Measurements from ENCODE around the gene RNF4. TPM values are rescaled to one million over a fixed set of nuclear protein-coding genes. Genes with fewer than 3 reads are reported as not detected.

RNF4 gene
- total RNA-seq, 4 donors from 2014 or later: 33.2 to 49.0 (median 40.7) TPM

DNA sequence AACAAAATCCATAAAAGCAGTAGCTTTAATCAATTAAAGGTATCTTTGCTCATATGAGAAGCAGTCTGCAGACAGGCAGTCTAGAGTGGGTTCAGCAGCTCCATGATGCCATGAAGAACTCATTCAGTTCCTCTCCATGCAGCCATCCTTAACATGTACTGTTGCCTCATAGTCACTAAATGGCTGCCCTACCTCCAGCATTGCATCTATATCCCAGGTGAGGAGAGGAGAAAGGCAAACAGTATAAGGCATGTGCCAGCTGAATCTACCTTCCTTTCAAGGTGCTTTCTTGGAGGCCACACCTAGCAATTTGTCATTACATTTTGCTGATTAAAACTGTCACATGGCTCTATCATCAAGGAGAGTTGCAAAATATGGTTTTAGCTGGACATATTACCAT is 36.9 kb upstream of the RNF4 start:
- Histone ChIP-seq H3K36me3 (no peaks in the 10 kb centered on the region), H3K4me3 (no peak overlapping the region), H3K9me3 (peaks cover 0 to 3% (median 0%) of the 10 kb centered on the region in 4 donors), H3K27ac (replicated peaks in 1 of 4) (no peak overlapping the region), H3K4me1 (no peaks in the 10 kb centered on the region), H3K27me3 (peaks cover 0 to 23% (median 0%) of the 10 kb centered on the region in 4 donors)
- DNase-seq (ENCODE audit: extremely low spot score): no peak
- TF ChIP-seq EP300 (IDR thresholded peaks at IDR 0.05) (no peak), POLR2AphosphoS5 (IDR thresholded peaks at IDR 0.05) (no peak), POLR2A (IDR thresholded peaks at IDR 0.05; ENCODE audit: low read depth) (no peak)
- TF ChIP-seq, protein P1, sequence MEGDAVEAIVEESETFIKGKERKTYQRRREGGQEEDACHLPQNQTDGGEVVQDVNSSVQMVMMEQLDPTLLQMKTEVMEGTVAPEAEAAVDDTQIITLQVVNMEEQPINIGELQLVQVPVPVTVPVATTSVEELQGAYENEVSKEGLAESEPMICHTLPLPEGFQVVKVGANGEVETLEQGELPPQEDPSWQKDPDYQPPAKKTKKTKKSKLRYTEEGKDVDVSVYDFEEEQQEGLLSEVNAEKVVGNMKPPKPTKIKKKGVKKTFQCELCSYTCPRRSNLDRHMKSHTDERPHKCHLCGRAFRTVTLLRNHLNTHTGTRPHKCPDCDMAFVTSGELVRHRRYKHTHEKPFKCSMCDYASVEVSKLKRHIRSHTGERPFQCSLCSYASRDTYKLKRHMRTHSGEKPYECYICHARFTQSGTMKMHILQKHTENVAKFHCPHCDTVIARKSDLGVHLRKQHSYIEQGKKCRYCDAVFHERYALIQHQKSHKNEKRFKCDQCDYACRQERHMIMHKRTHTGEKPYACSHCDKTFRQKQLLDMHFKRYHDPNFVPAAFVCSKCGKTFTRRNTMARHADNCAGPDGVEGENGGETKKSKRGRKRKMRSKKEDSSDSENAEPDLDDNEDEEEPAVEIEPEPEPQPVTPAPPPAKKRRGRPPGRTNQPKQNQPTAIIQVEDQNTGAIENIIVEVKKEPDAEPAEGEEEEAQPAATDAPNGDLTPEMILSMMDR (IDR thresholded peaks at IDR 0.05): no peak
- intact Hi-C loops (cut with DNase I): no loop called here

DNA sequence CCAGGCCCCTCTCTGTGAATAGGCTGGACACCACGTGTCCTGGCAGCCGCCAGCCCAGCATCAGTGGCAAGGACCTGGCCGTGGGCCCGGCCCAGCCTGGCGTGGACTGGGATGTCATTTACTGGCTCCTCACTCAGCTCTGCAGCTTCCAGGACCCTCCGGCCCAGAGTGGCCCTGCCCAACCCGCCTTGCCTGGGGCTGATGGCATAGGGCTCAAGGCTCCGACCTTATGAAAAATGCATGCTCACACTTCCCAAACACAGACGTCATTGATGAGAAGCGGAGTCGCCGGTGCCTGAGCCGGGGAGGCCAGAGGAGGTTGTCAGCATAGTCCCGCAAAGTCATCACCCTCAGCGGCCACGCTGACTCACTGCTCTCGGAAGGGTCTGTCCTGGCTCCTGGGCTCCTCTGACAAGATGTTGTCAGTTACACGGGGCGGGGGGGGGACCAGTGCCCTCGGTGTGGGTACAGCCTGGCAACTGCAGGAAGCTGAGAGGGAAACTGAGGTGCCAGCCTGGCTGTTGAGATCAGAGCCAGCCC is 35.8 kb upstream of the RNF4 start:
- Histone ChIP-seq H3K36me3 (no peaks in the 10 kb centered on the region), H3K27ac (replicated peaks in 1 of 4) (no peak overlapping the region), H3K9me3 (peaks cover 0 to 3% (median 0%) of the 10 kb centered on the region in 4 donors), H3K4me1 (no peaks in the 10 kb centered on the region), H3K4me3 (no peak overlapping the region), H3K27me3 (peaks cover 0 to 14% (median 0%) of the 10 kb centered on the region in 4 donors)
- no peak for DNase-seq (ENCODE audit: extremely low spot score)
- intact Hi-C loops (cut with DNase I): no loop called here
- 58% methylated on average over 10 of the region's 20 CpGs for WGBS
- TF ChIP-seq POLR2A (IDR thresholded peaks at IDR 0.05; ENCODE audit: low read depth) (no peak), POLR2AphosphoS5 (IDR thresholded peaks at IDR 0.05) (no peak), EP300 (IDR thresholded peaks at IDR 0.05) (no peak)
- TF ChIP-seq, protein P1 (IDR thresholded peaks at IDR 0.05): no peak

DNA sequence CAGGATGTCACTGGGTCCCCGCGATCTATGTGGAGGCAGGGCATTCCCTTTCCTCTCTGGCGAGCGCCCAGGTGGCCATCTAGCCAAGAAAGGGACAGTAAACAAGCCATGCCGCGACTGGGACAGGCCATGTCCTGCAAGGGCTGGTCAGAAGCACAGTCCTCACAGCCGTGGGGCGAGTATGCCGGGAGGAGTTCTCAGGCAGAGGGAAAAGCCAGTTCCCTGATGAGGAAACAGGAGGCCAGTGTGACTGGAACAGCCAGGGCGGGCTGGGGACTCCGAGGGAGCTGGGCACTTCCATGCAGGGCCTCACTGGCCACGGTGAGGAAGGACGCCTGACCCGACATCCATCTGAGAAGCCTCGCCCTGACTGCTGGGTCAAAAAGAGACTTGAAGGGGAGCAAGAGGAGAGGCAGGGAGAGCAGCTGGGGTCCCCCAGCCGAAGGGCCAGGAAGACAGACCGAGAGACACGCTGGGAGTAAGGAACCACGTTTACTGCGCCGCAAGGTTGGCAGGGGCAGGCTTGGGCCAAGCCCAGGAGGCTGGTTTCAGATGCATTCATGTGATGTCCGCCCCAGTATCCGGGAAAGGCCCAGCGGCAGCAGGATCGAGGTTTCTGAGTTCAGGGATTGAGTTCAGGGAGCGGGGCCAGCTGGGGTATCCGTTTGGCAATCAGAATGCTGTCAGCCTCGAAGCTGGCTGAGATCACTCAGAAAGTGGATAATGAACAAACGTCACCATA is 35.1 kb upstream of the RNF4 start:
- TF ChIP-seq, protein P1 (IDR thresholded peaks at IDR 0.05): no peak
- TF ChIP-seq POLR2AphosphoS5 (IDR thresholded peaks at IDR 0.05) (no peak), POLR2A (IDR thresholded peaks at IDR 0.05; ENCODE audit: low read depth) (no peak), EP300 (IDR thresholded peaks at IDR 0.05) (no peak)
- H3K27me3 ChIP-seq: peaks cover 0 to 14% (median 0%) of the 10 kb centered on the region in 4 donors
- H3K4me1 ChIP-seq: no peaks in the 10 kb centered on the region
- DNase-seq (ENCODE audit: extremely low spot score): no peak
- 84% methylated on average over 23 of the region's 29 CpGs for WGBS
- no peak overlapping the region for H3K4me3 ChIP-seq
- intact Hi-C loops (cut with DNase I): no loop called here
- H3K36me3 ChIP-seq: no peaks in the 10 kb centered on the region
- peaks cover 0 to 3% (median 0%) of the 10 kb centered on the region in 4 donors for H3K9me3 ChIP-seq
- no peak overlapping the region for H3K27ac ChIP-seq (replicated peaks in 1 of 4)

DNA sequence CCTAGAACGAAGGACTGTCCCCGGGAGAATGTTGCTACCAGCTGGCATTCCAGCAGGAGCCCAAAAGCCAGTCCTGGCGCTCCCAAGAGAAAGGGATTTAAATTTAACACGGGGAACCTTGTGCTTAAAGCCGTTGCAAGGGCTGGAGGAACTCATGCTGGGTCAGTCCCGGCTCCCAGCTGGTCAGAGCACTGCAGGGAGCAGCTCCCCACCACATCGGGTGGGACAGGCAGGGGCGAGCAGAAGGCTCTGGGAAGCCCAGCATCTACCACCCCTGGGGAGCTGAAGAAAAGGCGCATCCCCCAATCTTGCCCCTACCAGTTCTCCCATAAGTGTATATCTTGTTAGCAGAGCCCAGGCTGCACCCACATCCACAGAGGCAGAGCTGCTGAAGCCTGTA is 34.5 kb upstream of the RNF4 start:
- Histone ChIP-seq H3K4me3 (no peak overlapping the region), H3K9me3 (peaks cover 0 to 3% (median 0%) of the 10 kb centered on the region in 4 donors), H3K4me1 (no peaks in the 10 kb centered on the region), H3K36me3 (no peaks in the 10 kb centered on the region), H3K27me3 (peaks cover 0 to 14% (median 0%) of the 10 kb centered on the region in 4 donors), H3K27ac (replicated peaks in 1 of 4) (no peak overlapping the region)
- DNase-seq (ENCODE audit: extremely low spot score): no peak
- TF ChIP-seq POLR2AphosphoS5 (IDR thresholded peaks at IDR 0.05) (no peak), EP300 (IDR thresholded peaks at IDR 0.05) (no peak), POLR2A (IDR thresholded peaks at IDR 0.05; ENCODE audit: low read depth) (no peak)
- TF ChIP-seq, protein P1 (IDR thresholded peaks at IDR 0.05): no peak
- intact Hi-C loops (cut with DNase I): no loop called here
- 71% methylated on average over 4 of the region's 9 CpGs for WGBS
